Measurements from ENCODE around the gene FAM186B. TPM values are rescaled to one million over a fixed set of nuclear protein-coding genes. Genes with fewer than 3 reads are reported as not detected.
"Not testable (repeated sequence)": the region's sequence is repeated elsewhere in the genome, so short reads cannot be mapped to it uniquely, and the experiment has no call there.

The FAM186B gene
- total RNA-seq: not detected

- not testable (repeated sequence) for H3K4me1 ChIP-seq (ENCODE audit: control insufficient read depth in 3 of 3, insufficient read depth in 3 of 3, low read length in 3 of 3); H3K9ac ChIP-seq (ENCODE audit: low read depth in 1 of 3, low read length in 3 of 3); H3K27ac ChIP-seq (ENCODE audit: low read depth, low read length); H3K36me3 ChIP-seq (ENCODE audit: control insufficient read depth in 3 of 3, insufficient read depth in 3 of 3, low read length in 3 of 3); H3K27me3 ChIP-seq (ENCODE audit: control insufficient read depth in 3 of 3, insufficient read depth in 3 of 3, low read length in 3 of 3); H3K4me3 ChIP-seq (ENCODE audit: low read length in 3 of 3); H3K9me3 ChIP-seq (ENCODE audit: control insufficient read depth in 3 of 3, low read length in 3 of 3)
These were observed at the start of gene FAM186B for GRCh38 chr12:49605539-49605938. TSS of gene FAM186B (minus strand) at chr12:49605639. CDS start at chr12:49605477, 162 bp downstream.

- no peak overlapping the region for H3K9ac ChIP-seq (ENCODE audit: low read depth in 1 of 3, low read length in 3 of 3)
- no peak overlapping the region for H3K27ac ChIP-seq (ENCODE audit: low read depth, low read length)
- H3K36me3 ChIP-seq (ENCODE audit: control insufficient read depth in 3 of 3, insufficient read depth in 3 of 3, low read length in 3 of 3): peaks cover 30 to 49% (median 39%) of the 10 kb centered on the region in 3 donors
- H3K9me3 ChIP-seq (ENCODE audit: control insufficient read depth in 3 of 3, low read length in 3 of 3): no peaks in the 10 kb centered on the region
- H3K4me1 ChIP-seq (ENCODE audit: control insufficient read depth in 3 of 3, insufficient read depth in 3 of 3, low read length in 3 of 3): peaks cover 13 to 27% (median 14%) of the 10 kb centered on the region in 3 donors
- H3K4me3 ChIP-seq (ENCODE audit: low read length in 3 of 3): no peak overlapping the region
- H3K27me3 ChIP-seq (ENCODE audit: control insufficient read depth in 3 of 3, insufficient read depth in 3 of 3, low read length in 3 of 3): no peaks in the 10 kb centered on the region
These were observed 49.3 kb upstream of the FAM186B start for GRCh38 chr12:49654715-49655114.

GRCh38 chr12:49652921-49653520, 47.6 kb upstream of the FAM186B start:
- Histone ChIP-seq H3K9ac (ENCODE audit: low read depth in 1 of 3, low read length in 3 of 3) (peak overlapping the region in 1 of 3 donors; percentile 25), H3K9me3 (ENCODE audit: control insufficient read depth in 3 of 3, low read length in 3 of 3) (no peaks in the 10 kb centered on the region), H3K27me3 (ENCODE audit: control insufficient read depth in 3 of 3, insufficient read depth in 3 of 3, low read length in 3 of 3) (no peaks in the 10 kb centered on the region), H3K4me3 (ENCODE audit: low read length in 3 of 3) (no peak overlapping the region), H3K4me1 (ENCODE audit: control insufficient read depth in 3 of 3, insufficient read depth in 3 of 3, low read length in 3 of 3) (peaks cover 17 to 34% (median 17%) of the 10 kb centered on the region in 3 donors), H3K27ac (ENCODE audit: low read depth, low read length) (no peak overlapping the region), H3K36me3 (ENCODE audit: control insufficient read depth in 3 of 3, insufficient read depth in 3 of 3, low read length in 3 of 3) (peaks cover 36 to 53% (median 44%) of the 10 kb centered on the region in 3 donors)

- Histone ChIP-seq H3K4me3 (ENCODE audit: low read length in 3 of 3) (no peak overlapping the region), H3K27me3 (ENCODE audit: control insufficient read depth in 3 of 3, insufficient read depth in 3 of 3, low read length in 3 of 3) (no peaks in the 10 kb centered on the region), H3K9me3 (ENCODE audit: control insufficient read depth in 3 of 3, low read length in 3 of 3) (no peaks in the 10 kb centered on the region), H3K27ac (ENCODE audit: low read depth, low read length) (no peak overlapping the region), H3K4me1 (ENCODE audit: control insufficient read depth in 3 of 3, insufficient read depth in 3 of 3, low read length in 3 of 3) (peaks cover 12 to 36% (median 25%) of the 10 kb centered on the region in 3 donors), H3K36me3 (ENCODE audit: control insufficient read depth in 3 of 3, insufficient read depth in 3 of 3, low read length in 3 of 3) (peaks cover 34 to 56% (median 36%) of the 10 kb centered on the region in 3 donors), H3K9ac (ENCODE audit: low read depth in 1 of 3, low read length in 3 of 3) (no peak overlapping the region)
These were observed 46.4 kb upstream of the FAM186B start for GRCh38 chr12:49651855-49652254.

GRCh38 chr12:49649892-49650291, 44.5 kb upstream of the FAM186B start:
- Histone ChIP-seq H3K36me3 (ENCODE audit: control insufficient read depth in 3 of 3, insufficient read depth in 3 of 3, low read length in 3 of 3) (peaks cover 48 to 69% (median 51%) of the 10 kb centered on the region in 3 donors), H3K27me3 (ENCODE audit: control insufficient read depth in 3 of 3, insufficient read depth in 3 of 3, low read length in 3 of 3) (no peaks in the 10 kb centered on the region), H3K27ac (ENCODE audit: low read depth, low read length) (no peak overlapping the region), H3K4me1 (ENCODE audit: control insufficient read depth in 3 of 3, insufficient read depth in 3 of 3, low read length in 3 of 3) (peaks cover 17 to 46% (median 40%) of the 10 kb centered on the region in 3 donors), H3K9ac (ENCODE audit: low read depth in 1 of 3, low read length in 3 of 3) (no peak overlapping the region), H3K9me3 (ENCODE audit: control insufficient read depth in 3 of 3, low read length in 3 of 3) (no peaks in the 10 kb centered on the region), H3K4me3 (ENCODE audit: low read length in 3 of 3) (no peak overlapping the region)

- H3K27ac ChIP-seq (ENCODE audit: low read depth, low read length): no peak overlapping the region
- peaks cover 48 to 65% (median 52%) of the 10 kb centered on the region in 3 donors for H3K36me3 ChIP-seq (ENCODE audit: control insufficient read depth in 3 of 3, insufficient read depth in 3 of 3, low read length in 3 of 3)
- peaks cover 20 to 50% (median 39%) of the 10 kb centered on the region in 3 donors for H3K4me1 ChIP-seq (ENCODE audit: control insufficient read depth in 3 of 3, insufficient read depth in 3 of 3, low read length in 3 of 3)
These were observed 44.0 kb upstream of the FAM186B start for GRCh38 chr12:49649445-49649844.

GRCh38 chr12:49648712-49649003, 43.2 kb upstream of the FAM186B start:
- H3K36me3 ChIP-seq (ENCODE audit: control insufficient read depth in 3 of 3, insufficient read depth in 3 of 3, low read length in 3 of 3): peaks cover 50 to 68% (median 60%) of the 10 kb centered on the region in 3 donors
- no peaks in the 10 kb centered on the region for H3K9me3 ChIP-seq (ENCODE audit: control insufficient read depth in 3 of 3, low read length in 3 of 3)
- peaks cover 20 to 52% (median 38%) of the 10 kb centered on the region in 3 donors for H3K4me1 ChIP-seq (ENCODE audit: control insufficient read depth in 3 of 3, insufficient read depth in 3 of 3, low read length in 3 of 3)
- H3K27ac ChIP-seq (ENCODE audit: low read depth, low read length): no peak overlapping the region
- H3K9ac ChIP-seq (ENCODE audit: low read depth in 1 of 3, low read length in 3 of 3): peak overlapping the region in 1 of 3 donors; percentile 28
- no peaks in the 10 kb centered on the region for H3K27me3 ChIP-seq (ENCODE audit: control insufficient read depth in 3 of 3, insufficient read depth in 3 of 3, low read length in 3 of 3)
- H3K4me3 ChIP-seq (ENCODE audit: low read length in 3 of 3): no peak overlapping the region

More at GRCh38 chr12:49649445-49649844, 44.0 kb upstream of the FAM186B start:
- Histone ChIP-seq H3K4me3 (ENCODE audit: low read length in 3 of 3) (no peak overlapping the region), H3K27me3 (ENCODE audit: control insufficient read depth in 3 of 3, insufficient read depth in 3 of 3, low read length in 3 of 3) (no peaks in the 10 kb centered on the region), H3K9ac (ENCODE audit: low read depth in 1 of 3, low read length in 3 of 3) (no peak overlapping the region), H3K9me3 (ENCODE audit: control insufficient read depth in 3 of 3, low read length in 3 of 3) (no peaks in the 10 kb centered on the region)

GRCh38 chr12:49647827-49648711, 42.6 kb upstream of the FAM186B start:
- H3K27ac ChIP-seq (ENCODE audit: low read depth, low read length): no peak overlapping the region
- H3K36me3 ChIP-seq (ENCODE audit: control insufficient read depth in 3 of 3, insufficient read depth in 3 of 3, low read length in 3 of 3): peaks cover 51 to 68% (median 61%) of the 10 kb centered on the region in 3 donors
- no peak overlapping the region for H3K4me3 ChIP-seq (ENCODE audit: low read length in 3 of 3)
- H3K27me3 ChIP-seq (ENCODE audit: control insufficient read depth in 3 of 3, insufficient read depth in 3 of 3, low read length in 3 of 3): no peaks in the 10 kb centered on the region
- peaks cover 20 to 52% (median 38%) of the 10 kb centered on the region in 3 donors for H3K4me1 ChIP-seq (ENCODE audit: control insufficient read depth in 3 of 3, insufficient read depth in 3 of 3, low read length in 3 of 3)
- no peaks in the 10 kb centered on the region for H3K9me3 ChIP-seq (ENCODE audit: control insufficient read depth in 3 of 3, low read length in 3 of 3)
- peak overlapping the region in 1 of 3 donors; percentile 28 for H3K9ac ChIP-seq (ENCODE audit: low read depth in 1 of 3, low read length in 3 of 3)

GRCh38 chr12:49646871-49647654, 41.6 kb upstream of the FAM186B start:
- no peaks in the 10 kb centered on the region for H3K9me3 ChIP-seq (ENCODE audit: control insufficient read depth in 3 of 3, low read length in 3 of 3)
- peaks cover 20 to 52% (median 38%) of the 10 kb centered on the region in 3 donors for H3K4me1 ChIP-seq (ENCODE audit: control insufficient read depth in 3 of 3, insufficient read depth in 3 of 3, low read length in 3 of 3)
- H3K27me3 ChIP-seq (ENCODE audit: control insufficient read depth in 3 of 3, insufficient read depth in 3 of 3, low read length in 3 of 3): no peaks in the 10 kb centered on the region
- H3K36me3 ChIP-seq (ENCODE audit: control insufficient read depth in 3 of 3, insufficient read depth in 3 of 3, low read length in 3 of 3): peaks cover 59 to 72% (median 68%) of the 10 kb centered on the region in 3 donors
- no peak overlapping the region for H3K4me3 ChIP-seq (ENCODE audit: low read length in 3 of 3)
- H3K27ac ChIP-seq (ENCODE audit: low read depth, low read length): no peak overlapping the region
- H3K9ac ChIP-seq (ENCODE audit: low read depth in 1 of 3, low read length in 3 of 3): no peak overlapping the region

Measured in skeletal muscle tissue (tissue), 4 donors.